KOPT-K1 (cell line): ENCODE data around the gene DDAH1.

Source experiments
- H3K27ac ChIP-seq: fragments of 200-600 bp; sonication (generic); 2 replicates; pipeline ENCODE4 v1.5.1; 2016; ENCODE audit warnings: antibody characterized with exemption, mild to moderate bottlenecking, low read depth, low read length; ENCODE audit not compliant: poor library complexity, severe bottlenecking
- H3K36me3 ChIP-seq: fragments of 200-600 bp; sonication (generic); 2 replicates; pipeline ENCODE4 v1.5.1; 2017; ENCODE audit warnings: antibody characterized with exemption, mild to moderate bottlenecking, low read length, moderate library complexity; ENCODE audit not compliant: insufficient read depth
- H3K9me3 ChIP-seq: fragments of 200-600 bp; sonication (generic); 2 replicates; pipeline ENCODE4 v1.5.1; 2017; ENCODE audit warnings: antibody characterized with exemption, low read length, mild to moderate bottlenecking; ENCODE audit not compliant: insufficient read depth, poor library complexity, severe bottlenecking

Gene DDAH1

DNA sequence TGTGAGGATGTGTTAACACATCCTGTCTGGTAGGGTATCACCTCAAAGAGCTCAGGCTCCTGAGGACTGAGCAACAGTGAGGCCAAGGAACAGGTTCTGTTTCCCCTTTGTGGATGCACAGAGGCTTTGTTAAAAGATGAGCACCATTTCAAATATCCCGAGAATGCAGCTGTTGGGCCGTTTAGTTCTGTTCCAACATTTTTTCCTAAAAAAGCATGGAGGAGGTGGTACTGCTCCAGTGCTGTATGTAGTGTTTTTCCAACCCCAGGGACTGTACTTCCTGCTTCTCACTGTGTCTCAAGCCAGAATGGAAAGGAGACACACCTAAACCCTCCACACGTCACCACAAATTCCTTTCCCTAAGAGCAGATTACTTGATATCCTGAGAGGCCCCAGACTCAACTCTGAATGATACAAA lies 134.7 kb downstream of the DDAH1 start:
- no peaks in the 10 kb centered on the region for H3K36me3 ChIP-seq
- H3K9me3 ChIP-seq: peaks cover 7% of the 10 kb centered on the region
- no peak overlapping the region for H3K27ac ChIP-seq

DNA sequence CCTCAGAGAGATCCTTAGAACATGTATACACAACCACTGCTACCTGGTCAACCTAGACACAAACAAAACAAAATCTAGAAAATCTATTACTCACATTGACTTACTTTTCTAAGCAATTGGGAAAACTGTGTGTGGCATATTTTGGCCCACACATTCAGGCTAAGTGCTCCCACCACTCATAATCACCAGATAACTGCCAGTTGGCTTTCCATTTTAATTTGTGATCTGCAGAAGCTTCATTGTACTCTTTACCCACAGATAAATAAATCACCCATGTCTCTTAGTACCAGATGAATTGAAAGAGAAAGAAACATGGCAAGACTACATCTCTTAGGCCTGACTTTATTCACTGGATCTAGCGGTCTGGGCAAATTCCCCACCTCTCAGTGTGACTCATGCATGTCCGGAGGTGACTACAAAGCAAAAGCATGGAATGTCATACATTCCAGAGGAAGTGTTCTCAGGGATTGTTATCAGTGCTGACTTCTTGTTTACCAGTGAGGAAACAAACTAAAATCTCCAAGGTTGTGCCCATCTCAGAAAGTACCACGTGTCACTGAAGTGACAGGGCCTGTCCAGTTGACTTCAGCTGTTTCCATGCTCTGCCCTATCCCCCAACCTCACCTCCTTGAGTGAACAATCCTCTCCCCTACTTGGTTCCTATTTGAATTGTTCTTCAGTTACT lies 136.1 kb downstream of the DDAH1 start:
- peaks cover 7% of the 10 kb centered on the region for H3K9me3 ChIP-seq
- H3K27ac ChIP-seq: no peak overlapping the region
- H3K36me3 ChIP-seq: no peaks in the 10 kb centered on the region

- Histone ChIP-seq H3K36me3 (no peaks in the 10 kb centered on the region), H3K27ac (no peak overlapping the region), H3K9me3 (peaks cover 4% of the 10 kb centered on the region)
Measured at GRCh38 chr1:85327759-85328158, 137.2 kb downstream of the DDAH1 start.

- Histone ChIP-seq H3K9me3 (no peaks in the 10 kb centered on the region), H3K36me3 (no peaks in the 10 kb centered on the region), H3K27ac (no peak overlapping the region)
Measured at GRCh38 chr1:85326851-85327250, 138.1 kb downstream of the DDAH1 start.

DNA sequence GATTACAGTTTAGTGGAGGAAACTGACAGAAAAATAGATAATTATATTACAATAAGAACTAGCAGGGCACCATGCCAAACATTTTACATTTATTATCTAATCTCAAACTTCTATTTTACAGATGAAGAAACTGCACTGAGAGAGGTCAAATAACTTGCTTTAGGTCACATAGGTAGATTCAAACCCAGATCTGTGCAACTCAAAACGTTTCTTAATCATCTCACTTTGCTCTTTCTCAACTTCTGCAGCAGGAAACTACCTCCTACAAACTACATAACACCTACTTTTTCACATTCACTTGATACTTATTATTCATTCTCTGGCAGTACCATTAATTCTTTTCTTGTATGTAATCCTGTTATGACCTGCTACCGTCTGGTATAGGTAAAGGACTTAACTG lies 138.6 kb downstream of the DDAH1 start:
- H3K27ac ChIP-seq: no peak overlapping the region
- no peaks in the 10 kb centered on the region for H3K9me3 ChIP-seq
- H3K36me3 ChIP-seq: no peaks in the 10 kb centered on the region

GRCh38 chr1:85325920-85326319 lies 139.0 kb downstream of the DDAH1 start:
- H3K9me3 ChIP-seq: no peaks in the 10 kb centered on the region
- no peaks in the 10 kb centered on the region for H3K36me3 ChIP-seq
- no peak overlapping the region for H3K27ac ChIP-seq

- Histone ChIP-seq H3K27ac (no peak overlapping the region), H3K36me3 (no peaks in the 10 kb centered on the region), H3K9me3 (no peaks in the 10 kb centered on the region)
Measured at GRCh38 chr1:85323770-85324169, 141.2 kb downstream of the DDAH1 start.

GRCh38 chr1:85322655-85323054 lies 142.3 kb downstream of the DDAH1 start:
- Histone ChIP-seq H3K36me3 (no peaks in the 10 kb centered on the region), H3K9me3 (no peaks in the 10 kb centered on the region), H3K27ac (no peak overlapping the region)

DNA sequence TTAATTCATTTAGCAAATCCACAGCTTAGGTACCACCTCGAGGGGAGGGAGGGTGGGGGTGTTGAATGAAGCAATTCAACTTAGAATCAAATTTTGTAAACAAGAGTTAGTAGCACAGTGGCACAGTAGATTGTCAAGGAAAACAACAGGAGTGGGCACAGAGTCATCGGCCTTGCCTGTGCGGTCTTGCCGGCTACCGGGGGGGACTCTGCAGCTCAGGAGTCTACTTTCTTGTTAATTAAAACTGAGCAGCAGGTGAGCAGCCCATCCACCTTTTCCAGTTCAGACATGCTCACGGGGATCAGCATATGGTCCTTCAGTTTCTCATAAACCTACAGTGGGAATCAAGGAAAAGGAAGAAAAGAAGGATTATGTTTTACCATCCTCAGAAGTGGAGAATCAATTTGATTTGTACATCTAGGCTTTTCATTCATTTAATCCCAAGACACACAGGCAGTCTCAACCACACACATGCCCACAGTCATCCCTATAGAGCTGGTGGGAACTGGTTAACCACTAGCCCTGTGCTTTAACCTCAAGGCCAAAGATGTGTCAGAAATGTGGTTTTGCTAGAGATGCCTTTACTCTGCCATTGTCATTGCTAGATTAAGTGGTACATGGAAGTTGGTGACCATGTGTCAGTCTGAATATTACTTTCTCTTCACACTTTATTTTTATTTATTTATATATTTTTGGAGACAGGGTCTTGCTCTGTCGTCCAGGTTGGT lies 143.6 kb downstream of the DDAH1 start:
- Histone ChIP-seq H3K36me3 (no peaks in the 10 kb centered on the region), H3K27ac (no peak overlapping the region), H3K9me3 (no peaks in the 10 kb centered on the region)

DNA sequence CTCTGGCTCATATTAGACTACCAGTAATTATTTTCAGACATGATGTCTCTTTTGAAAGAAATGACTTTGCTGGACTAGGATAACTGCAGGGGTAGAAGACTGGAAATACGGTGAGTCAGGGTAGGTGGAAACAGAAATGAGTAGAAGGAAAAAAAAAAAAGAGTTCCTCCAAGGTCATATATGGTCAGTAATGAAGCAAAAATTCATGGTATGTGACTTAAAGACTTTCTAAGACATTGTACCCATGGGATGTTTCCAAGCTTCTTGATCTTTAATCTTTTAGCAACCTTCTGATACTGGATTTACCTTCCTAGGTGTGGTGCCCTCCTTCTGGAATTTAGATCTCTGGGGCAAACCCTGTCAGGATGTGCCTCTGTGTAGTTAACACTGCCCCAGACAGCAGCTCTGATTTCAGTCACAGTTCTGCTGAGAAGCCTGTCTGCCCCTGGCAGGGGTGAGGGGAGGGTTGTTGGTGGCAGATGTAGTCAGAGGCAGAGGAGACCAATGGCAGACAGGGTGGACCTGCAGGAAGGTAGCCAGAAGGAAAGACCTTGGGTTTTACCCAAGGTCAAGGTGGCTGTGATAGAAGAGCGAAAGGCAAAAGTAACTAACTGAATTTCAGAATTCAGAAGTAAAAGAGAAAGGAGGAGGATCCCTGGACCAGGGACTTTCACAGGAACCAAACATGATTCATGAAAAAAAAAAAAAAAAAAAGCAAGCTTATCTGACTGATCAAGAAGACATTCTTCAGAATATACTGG lies 144.4 kb downstream of the DDAH1 start:
- Histone ChIP-seq H3K9me3 (no peaks in the 10 kb centered on the region), H3K36me3 (no peaks in the 10 kb centered on the region), H3K27ac (no peak overlapping the region)

GRCh38 chr1:85319931-85320330 lies 145.0 kb downstream of the DDAH1 start:
- Histone ChIP-seq H3K36me3 (no peaks in the 10 kb centered on the region), H3K27ac (no peak overlapping the region), H3K9me3 (no peaks in the 10 kb centered on the region)

DNA sequence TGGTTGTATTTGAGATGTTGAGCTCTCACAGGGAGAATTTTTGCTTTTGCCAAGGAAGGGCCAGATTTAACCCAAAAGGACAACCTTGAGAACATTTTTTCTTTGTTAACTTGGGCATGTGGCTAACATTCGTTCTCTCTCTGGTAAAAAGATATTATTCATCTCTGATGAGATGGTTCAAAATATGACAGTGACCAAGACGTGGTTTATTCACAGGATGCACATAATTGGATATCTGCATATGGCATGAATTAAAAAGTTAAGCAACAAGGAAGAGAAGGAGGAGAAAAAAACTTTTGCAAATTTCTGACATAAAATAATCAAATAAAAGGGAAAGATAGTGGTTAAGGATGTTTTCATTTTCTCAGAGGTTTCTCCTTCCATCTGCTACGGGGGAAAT lies 145.5 kb downstream of the DDAH1 start:
- H3K27ac ChIP-seq: no peak overlapping the region
- no peaks in the 10 kb centered on the region for H3K36me3 ChIP-seq
- no peaks in the 10 kb centered on the region for H3K9me3 ChIP-seq

- no peaks in the 10 kb centered on the region for H3K9me3 ChIP-seq
- no peaks in the 10 kb centered on the region for H3K36me3 ChIP-seq
- H3K27ac ChIP-seq: no peak overlapping the region
Measured at GRCh38 chr1:85318217-85318616, 146.7 kb downstream of the DDAH1 start.

- H3K27ac ChIP-seq: no peak overlapping the region
- no peaks in the 10 kb centered on the region for H3K36me3 ChIP-seq
- H3K9me3 ChIP-seq: no peaks in the 10 kb centered on the region
Measured at GRCh38 chr1:85317560-85317959, 147.4 kb downstream of the DDAH1 start.

GRCh38 chr1:85316321-85316720 lies 148.6 kb downstream of the DDAH1 start:
- H3K9me3 ChIP-seq: no peaks in the 10 kb centered on the region
- H3K36me3 ChIP-seq: no peaks in the 10 kb centered on the region
- H3K27ac ChIP-seq: no peak overlapping the region
